K562 (cell line): ENCODE results near the gene ANKRD44. TPM values are rescaled to one million over a fixed set of nuclear protein-coding genes. Genes with fewer than 3 reads are reported as not detected.

Source experiments
- ATAC-seq: fragments of 200-7000 bp; cut with Tn5 transposase; 3 replicates; pipeline ENCODE4 v1.9.1; 2020; ENCODE audit warnings: moderate library complexity
- BruUV-seq: library from RNA; stranded (reverse); fragments of 400-500 nt; replicated peaks from 2 replicates; lab custom pipeline; 2021; lab: Mats Ljungman, UMichigan
- CTCF ChIA-PET: fragments of 300-600 bp; formaldehyde crosslinking; extraction: SDS; loops from one replicate; lab custom pipeline; 2021; ENCODE audit warnings: low intra/inter-chr PET ratio; lab: Yijun Ruan, JAX
- POLR2A ChIA-PET: fragments of 300-600, 350-650 bp; sonication (Branson Sonifier 250); formaldehyde crosslinking; extraction: SDS; loops from one replicate; lab custom pipeline; 2021; ENCODE audit warnings: antibody characterized with exemption, inconsistent platforms; lab: Yijun Ruan, JAX
- DNase-seq, 4 experiments: peaks; one replicate each; pipeline versions ENCODE4 v3.0.0 to v3.0.0-alpha.2; 2011 to 2018; ENCODE audit warnings: low spot score in 3 of 4, mixed read lengths in 3 of 4; ENCODE audit errors: extremely low read depth in 1 of 4
- FAIRE-seq: peaks from 2 replicates; lab custom pipeline; 2011; peaks lifted over from hg19 to GRCh38; lab: Jason Lieb, UNC
- H2AFZ ChIP-seq: 2 replicates; pipeline ENCODE4 v1.6.0; 2011; ENCODE audit warnings: low read depth, low read length, control low read depth, inconsistent platforms
- H3K27ac ChIP-seq: fragments of 200-600 bp; 3 replicates; pipeline ENCODE4 v1.8.0; 2011; ENCODE audit warnings: low read depth, mild to moderate bottlenecking, control low read depth, inconsistent platforms, low read length, moderate library complexity, mixed read lengths; ENCODE audit errors: extremely low read depth
- H3K27me3 ChIP-seq, 2 experiments: fragments of 300-600 bp in 1 of 2; 2 replicates in 1 of 2; 3 replicates in 1 of 2; pipeline versions ENCODE4 v1.6.0 to v1.8.0; 2011; ENCODE audit warnings: inconsistent platforms in 2 of 2, low read length in 2 of 2, mild to moderate bottlenecking in 1 of 2, mixed read lengths in 1 of 2, moderate library complexity in 1 of 2; ENCODE audit not compliant: control insufficient read depth in 2 of 2, insufficient read depth in 2 of 2
- H3K36me3 ChIP-seq: fragments of 300-600 bp; 3 replicates; pipeline ENCODE4 v1.8.0; 2011; ENCODE audit warnings: mild to moderate bottlenecking, low read length, inconsistent platforms; ENCODE audit not compliant: control insufficient read depth, insufficient read depth
- H3K4me1 ChIP-seq, 2 experiments: fragments of 200-600 bp in 1 of 2; replicated peaks in 1 of 2; 2 replicates in 1 of 2; 3 replicates in 1 of 2; pipeline versions ENCODE4 v1.5.1 to v1.8.0; 2011; ENCODE audit warnings: inconsistent platforms in 2 of 2, low read length in 2 of 2, mild to moderate bottlenecking in 1 of 2, mixed read lengths in 1 of 2, moderate library complexity in 1 of 2; ENCODE audit not compliant: control insufficient read depth in 2 of 2, insufficient read depth in 2 of 2
- H3K4me2 ChIP-seq: 2 replicates; pipeline ENCODE4 v1.6.1; 2011; ENCODE audit warnings: low read length, control low read depth, inconsistent platforms, mixed read lengths; ENCODE audit not compliant: insufficient read depth
- H3K4me3 ChIP-seq: fragments of 200-600 bp; sonication (generic), shearing (Covaris generic); 2 replicates; pipeline ENCODE4 v1.5.1; 2016; ENCODE audit warnings: control low read depth, inconsistent platforms
- H3K79me2 ChIP-seq: fragments of 200-600 bp; 3 replicates; pipeline ENCODE4 v1.8.0; 2011; ENCODE audit warnings: low read length, inconsistent platforms; ENCODE audit not compliant: control insufficient read depth, insufficient read depth
- H3K9ac ChIP-seq, 2 experiments: 2 replicates each; pipeline versions ENCODE4 v1.6.0 to v1.6.1; 2011; ENCODE audit warnings: low read depth in 2 of 2, low read length in 2 of 2, control low read depth in 1 of 2, inconsistent platforms in 1 of 2, mild to moderate bottlenecking in 1 of 2, mixed read lengths in 1 of 2; ENCODE audit not compliant: insufficient read depth in 1 of 2
- H3K9me1 ChIP-seq: one replicate; pipeline ENCODE4 v1.6.0; 2011; ENCODE audit warnings: inconsistent platforms, mild to moderate bottlenecking, low read length, moderate library complexity; ENCODE audit not compliant: control insufficient read depth, insufficient read depth
- H3K9me3 ChIP-seq: replicated peaks from 2 replicates; pipeline ENCODE4 v1.5.1; 2011; ENCODE audit warnings: low read depth, low read length, inconsistent platforms; ENCODE audit not compliant: control insufficient read depth, insufficient read depth
- H4K20me1 ChIP-seq: replicated peaks from 2 replicates; pipeline ENCODE4 v1.6.1; 2011; ENCODE audit warnings: low read length, inconsistent platforms, mixed read lengths; ENCODE audit not compliant: control insufficient read depth, insufficient read depth
- GABPA ChIP-seq: fragments of 200-800 bp; sonication (Bioruptor generic); conservative IDR thresholded peaks from 2 replicates; pipeline ENCODE4 v1.6.1; 2016; ENCODE audit warnings: low read depth, missing genetic modification characterization, missing compliant biosample characterization
- HIVEP1 ChIP-seq: fragments of 250-450 bp; sonication (Bioruptor Pico); IDR thresholded peaks from 2 replicates; pipeline ENCODE4 v1.4.0; 2020; ENCODE audit warnings: mild to moderate bottlenecking
- HMGN3 ChIP-seq: IDR thresholded peaks from 2 replicates; pipeline ENCODE4 v1.6.1; 2011; ENCODE audit warnings: borderline replicate concordance, low read depth, mild to moderate bottlenecking, mixed read lengths, low read length; ENCODE audit not compliant: insufficient read length; ENCODE audit errors: extremely low read depth
- HNRNPLL ChIP-seq: fragments of 200-400 bp; formaldehyde crosslinking; IDR thresholded peaks from 2 replicates; pipeline ENCODE4 v1.6.1; 2017; ENCODE audit warnings: low read length, low read depth, mild to moderate bottlenecking; ENCODE audit not compliant: poor library complexity, severe bottlenecking
- POLR2G ChIP-seq: fragments of 200-400 bp; formaldehyde crosslinking; IDR thresholded peaks from 2 replicates; pipeline ENCODE4 v1.6.1; 2017; ENCODE audit warnings: low read depth, mild to moderate bottlenecking, antibody characterized with exemption, low read length, moderate library complexity
- PTBP1 ChIP-seq: fragments of 200-400 bp; formaldehyde crosslinking; IDR thresholded peaks from 2 replicates; pipeline ENCODE4 v1.6.1; 2017; ENCODE audit warnings: low read depth, low read length
- SMARCC2 ChIP-seq: fragments of 450-650 bp; IDR thresholded peaks from 2 replicates; pipeline ENCODE4 v1.6.1; 2017; ENCODE audit warnings: antibody characterized with exemption, moderate library complexity, mild to moderate bottlenecking, low read depth
- ZNF175 ChIP-seq: fragments of 200-800 bp; sonication (Bioruptor generic); IDR thresholded peaks from 2 replicates; pipeline ENCODE4 v1.6.1; 2016; ENCODE audit warnings: low read depth, mild to moderate bottlenecking, missing genetic modification characterization, missing compliant biosample characterization
- ZNF695 ChIP-seq: fragments of 450-650 bp; formaldehyde crosslinking; IDR thresholded peaks from 2 replicates; pipeline ENCODE4 v1.4.0; 2020; ENCODE audit warnings: mild to moderate bottlenecking, moderate library complexity
- ZNF76 ChIP-seq: fragments of 250-450 bp; sonication (Bioruptor Pico); IDR thresholded peaks from 2 replicates; pipeline ENCODE4 v1.4.0; 2020; ENCODE audit warnings: mild to moderate bottlenecking, moderate library complexity, borderline replicate concordance
- ZNF764 ChIP-seq: fragments of 250-450 bp; sonication (Bioruptor Pico); IDR thresholded peaks from 2 replicates; pipeline ENCODE4 v1.4.0; 2020; ENCODE audit warnings: low read depth, mild to moderate bottlenecking, moderate library complexity
- WGBS: fragments of 100-300 bp; shearing (Covaris generic); methylation state at CpG from one replicate; pipeline ENCODE4 v1.1.6; 2016; ENCODE audit warnings: low coverage, mixed read lengths; ENCODE audit not compliant: insufficient coverage; ENCODE audit errors: missing lambda C conversion rate; 5-methylcytosine and 5-hydroxymethylcytosine counted together
- in situ Hi-C: fragments of 300-500 bp; cut with MboI; formaldehyde crosslinking; loops from 4 replicates; pipeline ENCODE4 v1.15.0; 2018; ENCODE audit warnings: inconsistent platforms, mixed read lengths
- intact Hi-C: fragments of 100-400 bp; cut with micrococcal nuclease; formaldehyde crosslinking; loops from 2 replicates; pipeline ENCODE4 v1.14.2; 2022
- polyA plus RNA-seq, 8 experiments: library from polyadenylated mRNA; depleted of rRNA in 4 of 8; stranded (reverse) in 5 of 8; unstranded in 3 of 8; fragments of >200 nt; fragmentation: Nextera tagmentation in 2 of 8; fragmentation: Illumina TruSeq in 1 of 8; extraction: Ambion mirVana in 2 of 8; extraction: Trizol in 1 of 8; gene quantifications; 2 replicates each; pipeline versions ENCODE4 v1.2.1 to v1.2.3, GENCODE V29; 2011 to 2014; ENCODE audit warnings: inconsistent platforms in 1 of 8, missing spikeins in 1 of 8
- total RNA-seq, 7 experiments: library from RNA; depleted of rRNA in 6 of 7; stranded (reverse); fragments of >200 nt in 6 of 7; fragmentation: Illumina TruSeq in 2 of 7; extraction: Trizol in 2 of 7; gene quantifications; 2 replicates each; pipeline versions ENCODE4 v1.2.1 to v1.2.3, GENCODE V29; 2011 to 2021; ENCODE audit warnings: low replicate concordance in 1 of 7
- TF ChIP-seq, protein P1 (sequence below): fragments of 250-450 bp; sonication (Bioruptor Pico); IDR thresholded peaks from 2 replicates; pipeline ENCODE4 v1.8.0; 2022; ENCODE audit warnings: moderate library complexity, mild to moderate bottlenecking, inconsistent platforms
- TF ChIP-seq, protein P2 (sequence below): IDR thresholded peaks from 2 replicates; pipeline ENCODE4 v1.6.1; 2012; ENCODE audit warnings: low read depth, low read length, improper control_type of control experiment, borderline replicate concordance
- TF ChIP-seq, protein P3 (sequence below): sonication (generic); formaldehyde crosslinking; IDR thresholded peaks from 2 replicates; pipeline ENCODE4 v1.8.1; 2022; ENCODE audit warnings: missing genetic modification reagents

The ANKRD44 gene
- total and polyA plus RNA-seq, 9 of the 15 experiments (the other 6 are each of a cell fraction or from before 2014, with no cell fraction given) = 0.03 to 0.64 (median 0.07) TPM; not detected in 3

DNA sequence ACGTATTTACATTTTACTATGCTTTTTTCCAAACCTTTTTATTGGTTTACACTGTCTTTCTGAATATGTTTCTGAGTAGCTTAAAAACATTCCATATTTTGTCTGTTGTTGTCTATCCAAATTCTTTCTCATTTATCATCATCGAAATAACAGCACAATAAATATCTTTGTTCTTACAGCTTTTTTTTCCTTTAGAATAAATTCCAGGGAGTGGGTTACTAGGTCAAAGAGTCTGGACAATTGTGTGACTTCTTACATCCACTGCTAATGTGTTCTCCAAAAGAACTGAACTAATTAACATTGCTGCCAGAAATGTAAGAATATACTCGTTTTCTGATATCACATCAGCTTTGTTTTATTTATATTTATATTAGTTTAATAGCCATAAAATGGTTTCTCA lies 59.4 kb downstream of the ANKRD44 start:
- Histone ChIP-seq H2AFZ (no peak overlapping the region), H3K27me3 (peaks cover 0 to 5% of the 10 kb centered on the region in 2 experiments; a peak in 2 of 5 replicates), H3K36me3 (no peaks in the 10 kb centered on the region), H3K4me2 (no peak overlapping the region), H4K20me1 (no peaks in the 10 kb centered on the region), H3K79me2 (no peaks in the 10 kb centered on the region), H3K4me1 (no peaks in the 10 kb centered on the region), H3K9ac (no peak overlapping the region), H3K9me3 (no peaks in the 10 kb centered on the region), H3K9me1 (no peaks in the 10 kb centered on the region), H3K4me3 (no peak overlapping the region), H3K27ac (no peak overlapping the region)
- ChIA-PET CTCF (no interaction called here), POLR2A (interaction anchor here (0.7 to 1.1 kb wide), 2 partner anchors 10 kb away, joined by 3 read pairs; no protein-coding TSS in a partner anchor)
- 0% methylated on average over 3 of the region's 3 CpGs for WGBS
- no peak for TF ChIP-seq HIVEP1 (CRISPR knock-in tag)
- TF ChIP-seq, protein P1, sequence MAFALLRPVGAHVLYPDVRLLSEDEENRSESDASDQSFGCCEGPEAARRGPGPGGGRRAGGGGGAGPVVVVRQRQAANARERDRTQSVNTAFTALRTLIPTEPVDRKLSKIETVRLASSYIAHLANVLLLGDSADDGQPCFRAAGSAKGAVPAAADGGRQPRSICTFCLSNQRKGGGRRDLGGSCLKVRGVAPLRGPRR (CRISPR knock-in tag) = no peak
- no peak for TF ChIP-seq HMGN3
- no peak for TF ChIP-seq HNRNPLL
- TF ChIP-seq SMARCC2 = no peak
- TF ChIP-seq, protein P2, sequence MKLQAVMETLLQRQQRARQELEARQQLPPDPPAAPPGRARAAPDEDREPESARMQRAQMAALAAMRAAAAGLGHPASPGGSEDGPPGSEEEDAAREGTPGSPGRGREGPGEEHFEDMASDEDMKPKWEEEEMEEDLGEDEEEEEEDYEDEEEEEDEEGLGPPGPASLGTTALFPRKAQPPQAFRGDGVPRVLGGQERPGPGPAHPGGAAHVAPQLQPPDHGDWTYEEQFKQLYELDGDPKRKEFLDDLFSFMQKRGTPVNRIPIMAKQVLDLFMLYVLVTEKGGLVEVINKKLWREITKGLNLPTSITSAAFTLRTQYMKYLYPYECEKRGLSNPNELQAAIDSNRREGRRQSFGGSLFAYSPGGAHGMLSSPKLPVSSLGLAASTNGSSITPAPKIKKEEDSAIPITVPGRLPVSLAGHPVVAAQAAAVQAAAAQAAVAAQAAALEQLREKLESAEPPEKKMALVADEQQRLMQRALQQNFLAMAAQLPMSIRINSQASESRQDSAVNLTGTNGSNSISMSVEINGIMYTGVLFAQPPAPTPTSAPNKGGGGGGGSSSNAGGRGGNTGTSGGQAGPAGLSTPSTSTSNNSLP = no peak
- TF ChIP-seq, protein P3, sequence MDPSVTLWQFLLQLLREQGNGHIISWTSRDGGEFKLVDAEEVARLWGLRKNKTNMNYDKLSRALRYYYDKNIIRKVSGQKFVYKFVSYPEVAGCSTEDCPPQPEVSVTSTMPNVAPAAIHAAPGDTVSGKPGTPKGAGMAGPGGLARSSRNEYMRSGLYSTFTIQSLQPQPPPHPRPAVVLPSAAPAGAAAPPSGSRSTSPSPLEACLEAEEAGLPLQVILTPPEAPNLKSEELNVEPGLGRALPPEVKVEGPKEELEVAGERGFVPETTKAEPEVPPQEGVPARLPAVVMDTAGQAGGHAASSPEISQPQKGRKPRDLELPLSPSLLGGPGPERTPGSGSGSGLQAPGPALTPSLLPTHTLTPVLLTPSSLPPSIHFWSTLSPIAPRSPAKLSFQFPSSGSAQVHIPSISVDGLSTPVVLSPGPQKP (CRISPR knock-in tag) = no peak
- no peak for TF ChIP-seq GABPA (tag)
- no peak for TF ChIP-seq ZNF695 (CRISPR knock-in tag)
- no peak for TF ChIP-seq PTBP1
- no peak for TF ChIP-seq POLR2G
- no peak for TF ChIP-seq ZNF764 (CRISPR knock-in tag)
- TF ChIP-seq ZNF175 (CRISPR knock-in tag) = no peak
- no peak for TF ChIP-seq ZNF76 (CRISPR knock-in tag)
- ATAC-seq = no peak
- no peak for FAIRE-seq
- intact Hi-C loops (no loop called here), in situ Hi-C loops (no loop called here)
- no peak for DNase-seq
- BruUV-seq = no TSS peak
